NCI-H446 treated with DMSO at 0.1 percent for 48 hours (cell line): ENCODE data around the gene FAM222A.
A peak's percentile ranks its signal among the peaks of the same experiment; 100 is the strongest.

Experiments
- DNase-seq: peaks from one replicate; lab custom pipeline; 2025; lab: John Stamatoyannopoulos, UW

The FAM222A gene

DNA sequence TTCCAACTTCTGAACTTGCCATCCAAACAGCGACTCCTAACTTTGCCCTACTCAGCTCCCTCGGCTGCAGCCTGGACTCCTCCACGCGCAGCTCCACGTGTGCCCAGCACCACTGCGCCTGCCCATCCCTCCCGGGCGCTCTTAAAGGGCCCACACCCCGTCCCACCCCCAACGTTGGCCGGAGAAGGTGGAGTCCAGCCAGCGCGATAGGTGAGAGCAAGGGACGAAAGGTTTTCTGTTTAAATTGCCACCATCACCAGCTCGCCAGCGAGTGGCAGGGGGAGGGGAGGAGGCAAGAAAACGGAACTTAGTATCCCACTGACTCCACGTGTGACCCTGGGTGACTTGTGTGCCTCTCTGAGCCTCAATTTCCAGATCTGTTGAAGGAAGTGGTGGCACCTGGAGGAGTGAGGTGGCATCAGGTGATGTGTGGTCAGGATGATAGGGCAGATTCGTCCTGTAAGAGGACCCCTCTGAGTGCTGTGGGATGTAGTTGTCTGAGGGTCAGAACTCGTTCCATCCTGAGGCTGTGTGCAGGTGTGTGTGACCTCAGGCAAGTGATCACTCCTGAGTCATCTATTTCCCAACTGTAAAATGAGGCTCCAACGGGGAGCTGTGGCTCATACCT is 59.9 kb downstream of the FAM222A start:
- DNase-seq, result no peak

DNA sequence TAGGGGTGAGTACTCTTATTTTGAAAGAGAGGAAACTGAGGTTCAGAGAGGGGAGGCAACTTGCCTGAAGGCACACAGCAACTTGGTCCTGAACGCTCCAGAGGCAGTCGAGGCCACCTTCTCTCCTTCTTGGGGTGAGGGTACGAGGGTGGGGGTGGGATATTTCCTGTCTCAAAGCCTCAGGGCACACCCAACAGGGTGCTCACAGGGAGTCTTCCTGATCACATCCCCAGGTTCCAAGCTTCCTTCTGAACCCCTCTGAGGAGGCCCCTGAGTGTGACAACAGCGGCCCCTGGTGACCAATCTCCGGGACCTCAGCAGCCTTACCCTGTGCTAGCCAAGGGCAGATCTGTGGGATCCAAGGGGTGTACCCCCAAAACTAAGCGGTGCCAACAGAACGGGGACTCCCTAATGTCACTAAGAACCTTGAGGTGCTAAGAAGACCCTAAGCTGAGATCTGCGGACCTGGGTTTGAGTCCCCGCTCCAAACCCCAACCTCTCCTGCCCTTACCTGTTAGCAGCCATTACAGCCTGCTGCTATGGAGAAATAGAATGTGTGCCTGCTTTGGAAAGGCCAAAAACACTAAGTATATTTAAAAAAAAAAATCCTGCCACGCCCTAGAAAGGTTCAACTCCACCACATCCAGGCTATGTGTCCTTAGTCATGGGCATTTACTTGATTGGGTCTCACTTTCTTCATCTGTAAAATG is 61.7 kb downstream of the FAM222A start:
- DNase-seq, result no peak

DNA sequence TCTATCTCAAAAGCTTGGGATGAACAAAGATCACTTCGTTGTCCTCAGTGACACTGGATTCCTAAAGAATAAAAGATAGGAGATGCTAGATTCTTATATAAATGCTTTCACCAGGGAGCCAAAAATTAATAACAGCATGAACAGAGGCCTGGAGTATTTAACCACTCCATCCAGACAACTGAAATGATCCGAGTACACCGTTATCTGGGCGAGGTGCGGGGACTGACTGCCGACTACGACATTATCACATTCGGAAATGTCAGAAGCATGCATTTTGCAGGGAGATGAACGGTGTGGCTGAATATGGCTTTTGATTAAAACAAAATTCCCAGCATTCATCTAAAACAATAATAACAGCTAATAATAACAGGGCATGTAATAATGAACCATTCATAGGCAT is 63.0 kb downstream of the FAM222A start:
- no peak for DNase-seq

DNA sequence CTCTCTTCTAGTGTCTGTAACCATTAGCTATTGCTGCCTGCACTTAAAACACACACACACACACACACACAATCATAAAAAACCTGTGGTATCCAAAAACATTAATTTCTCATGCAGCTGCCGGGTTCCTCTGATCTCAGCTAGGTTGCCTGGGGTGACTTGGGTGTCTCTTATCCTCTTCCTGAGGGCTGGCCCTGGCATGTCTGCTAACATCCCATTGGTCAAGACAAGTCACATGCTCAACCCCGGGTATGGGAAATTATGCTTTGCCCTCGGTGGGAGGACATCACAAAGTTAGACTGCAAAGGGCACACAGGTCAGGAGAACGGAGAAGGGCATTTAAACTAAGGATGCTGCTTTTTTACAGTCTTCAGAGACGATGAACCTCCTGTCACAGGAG is 63.9 kb downstream of the FAM222A start:
- DNase-seq, result peak; percentile 22

DNA sequence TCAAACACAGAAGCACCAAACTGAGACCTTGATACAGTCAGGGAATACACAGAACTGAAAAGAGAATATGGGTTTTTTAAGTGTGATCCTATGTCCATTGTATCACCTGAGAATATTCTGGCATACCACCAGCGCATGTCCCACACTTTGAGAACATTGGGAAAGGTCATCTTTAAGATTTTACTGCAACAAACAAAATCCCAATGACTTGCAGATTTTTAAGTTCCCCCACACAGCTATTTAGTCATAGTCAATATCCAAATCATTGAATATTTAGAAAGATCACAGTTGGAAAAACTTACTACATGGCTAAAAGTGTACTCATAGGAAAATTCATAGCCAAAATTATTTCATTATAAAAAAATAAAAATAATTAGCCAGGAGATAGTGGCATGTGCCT is 65.1 kb downstream of the FAM222A start:
- DNase-seq, result no peak

DNA sequence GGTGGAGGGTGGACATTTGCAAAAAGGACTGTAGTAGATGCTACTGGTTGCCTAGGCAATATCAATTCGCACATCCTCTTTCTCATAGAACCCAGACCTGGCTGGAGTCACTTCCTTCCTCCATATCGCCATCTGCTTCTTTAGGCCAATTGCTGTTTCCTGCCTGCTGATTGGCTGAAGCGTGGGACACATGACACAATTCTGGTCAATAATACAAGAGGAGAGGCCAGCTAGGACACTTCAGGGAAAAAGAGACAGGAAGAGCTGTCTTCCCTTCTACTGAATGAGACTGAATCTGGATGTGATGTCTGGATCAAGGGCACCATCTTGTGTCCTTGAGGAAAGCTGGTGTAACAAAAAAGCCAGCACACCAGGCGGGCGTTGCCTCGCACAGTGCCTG is 65.8 kb downstream of the FAM222A start:
- DNase-seq, result no peak

DNA sequence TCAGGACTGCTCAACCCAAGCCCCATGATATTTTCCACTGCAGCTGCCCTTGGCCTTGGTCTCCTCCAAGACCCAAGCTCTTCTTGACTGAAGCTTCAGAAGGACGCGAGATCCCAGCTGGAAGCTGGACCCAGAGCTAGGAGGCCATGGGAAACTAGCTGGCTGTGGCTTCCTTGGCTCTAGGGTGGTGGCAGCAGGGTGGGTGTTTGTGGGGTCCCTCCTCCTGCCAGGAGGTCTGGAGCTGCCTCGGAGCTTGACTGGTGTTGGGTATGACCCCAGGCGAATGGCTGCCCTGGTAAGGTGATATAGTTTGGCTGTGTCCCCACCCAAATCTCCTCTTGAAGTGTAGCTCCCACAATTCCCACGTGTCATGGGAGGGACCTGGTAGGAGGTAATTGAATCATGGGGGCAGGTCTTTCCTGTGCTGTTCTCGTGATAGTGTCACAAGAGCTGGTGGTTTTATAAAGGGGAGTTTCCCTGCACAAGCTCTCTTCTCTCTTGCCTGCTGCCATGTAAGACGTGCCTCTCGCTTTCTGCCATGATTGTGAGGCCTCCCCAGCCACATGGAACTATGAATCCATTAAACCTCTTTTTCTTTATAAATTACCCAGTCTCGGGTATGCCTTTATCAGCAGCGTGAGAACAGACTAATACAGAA is 68.2 kb downstream of the FAM222A start:
- no peak for DNase-seq

DNA sequence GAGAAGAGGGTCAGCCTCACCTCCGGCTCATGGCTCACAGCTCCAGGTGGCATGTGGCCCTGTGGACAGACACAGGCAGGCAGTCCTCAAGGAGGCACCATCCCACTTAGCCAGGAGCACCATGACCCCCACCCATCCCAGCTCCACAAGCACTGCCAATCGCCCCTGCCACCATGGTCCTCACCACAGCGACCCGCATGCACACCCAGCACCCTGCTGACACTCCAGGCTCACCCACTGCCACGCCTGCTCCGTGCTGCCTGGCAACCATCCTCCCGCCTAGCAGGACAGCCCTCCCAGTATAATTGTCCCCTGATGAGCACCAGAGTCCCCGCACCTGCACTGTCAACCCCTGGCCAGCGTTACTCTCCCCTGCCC is 68.7 kb downstream of the FAM222A start:
- DNase-seq, result no peak

DNA sequence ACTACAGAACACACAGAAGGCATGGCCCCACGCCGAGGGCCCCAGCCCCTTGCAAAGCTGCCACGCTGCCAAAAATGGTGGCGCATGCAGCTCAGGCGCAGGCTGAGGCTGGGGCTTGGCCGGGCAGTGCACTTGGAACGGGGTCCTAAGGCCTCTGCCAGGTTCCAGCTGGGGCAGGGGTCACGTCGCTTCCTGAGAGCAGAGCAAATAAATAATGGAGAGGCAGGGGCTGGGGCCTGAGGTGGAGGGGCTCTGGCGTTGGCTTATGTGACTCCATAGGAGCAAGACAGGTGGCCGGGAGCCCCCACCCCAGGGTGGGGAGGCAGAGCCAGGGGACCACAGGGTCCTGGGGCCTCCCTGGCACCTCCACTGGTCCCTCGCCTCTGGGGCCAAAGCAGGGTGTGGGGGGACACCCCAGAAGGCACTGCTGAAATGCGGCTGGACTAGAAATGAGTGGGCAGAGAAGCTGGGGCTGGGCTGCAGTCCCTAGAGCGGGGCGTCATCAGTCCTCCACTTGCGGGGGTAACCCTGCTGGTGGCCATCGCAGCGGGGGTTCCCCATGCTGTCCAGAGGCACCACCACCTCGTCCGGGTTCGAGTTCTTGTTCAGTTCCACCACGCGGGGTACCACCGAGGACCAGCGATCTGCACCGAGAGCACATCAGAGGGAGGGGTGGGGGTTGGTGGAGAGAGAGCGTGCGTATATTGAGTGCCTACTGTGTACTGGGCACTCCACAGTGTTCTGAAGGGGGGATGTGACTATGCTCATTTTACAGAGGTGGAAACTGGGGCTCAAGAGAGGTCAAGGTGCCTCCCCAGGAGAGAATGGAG is 69.7 kb downstream of the FAM222A start:
- DNase-seq, result no peak

DNA sequence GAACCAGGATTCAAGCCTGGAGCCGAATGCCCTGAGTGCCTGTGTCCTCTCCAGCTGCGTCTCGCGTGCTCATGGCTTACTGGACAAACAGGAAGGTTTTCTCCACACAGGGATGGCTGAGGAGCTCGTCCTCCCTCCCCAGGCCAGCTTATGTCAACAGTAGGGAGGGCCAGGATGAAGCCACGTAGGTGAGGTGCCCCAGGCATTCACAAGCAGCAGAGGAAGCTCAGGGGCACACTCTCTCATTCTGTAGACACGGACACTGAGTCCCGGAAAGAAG is 70.3 kb downstream of the FAM222A start:
- no peak for DNase-seq

DNA sequence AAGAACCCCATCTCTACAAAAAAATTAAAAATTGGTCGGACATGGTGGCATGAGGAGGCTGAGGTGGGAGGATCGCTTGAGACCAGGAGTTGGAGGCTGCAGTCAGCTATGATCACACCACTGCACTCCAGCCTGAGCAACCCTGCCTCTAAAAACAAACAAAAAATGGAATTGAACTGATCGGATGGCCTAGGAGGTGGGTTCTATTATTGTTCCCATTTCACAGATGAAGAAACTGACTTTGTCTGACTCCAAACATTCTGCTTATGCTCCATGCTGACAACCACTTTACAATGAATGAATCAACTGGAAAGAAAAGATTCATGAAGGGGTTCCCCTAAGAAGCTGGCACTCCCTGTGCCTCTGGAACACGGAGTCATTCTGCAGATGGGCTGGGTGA is 72.2 kb downstream of the FAM222A start:
- no peak for DNase-seq

DNA sequence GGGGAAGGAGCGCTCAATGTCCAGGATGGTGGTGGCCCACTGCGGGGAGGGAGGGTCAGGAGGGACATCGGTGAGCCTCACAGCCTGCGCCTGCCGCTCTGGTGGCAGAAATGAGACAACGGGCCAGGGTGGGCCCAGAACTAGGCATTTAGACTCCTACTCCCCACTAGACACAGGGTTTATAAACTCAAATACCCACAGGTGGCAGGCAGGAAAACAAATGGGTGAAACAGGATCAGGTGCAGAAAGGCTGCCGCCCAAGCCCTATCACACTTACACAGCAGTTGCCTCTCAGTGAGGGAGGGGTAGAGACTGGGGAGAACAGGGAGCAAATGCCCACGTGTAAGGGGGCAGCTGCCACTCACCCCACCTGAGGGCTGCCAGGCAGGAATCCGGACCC is 73.2 kb downstream of the FAM222A start:
- DNase-seq, result no peak

DNA sequence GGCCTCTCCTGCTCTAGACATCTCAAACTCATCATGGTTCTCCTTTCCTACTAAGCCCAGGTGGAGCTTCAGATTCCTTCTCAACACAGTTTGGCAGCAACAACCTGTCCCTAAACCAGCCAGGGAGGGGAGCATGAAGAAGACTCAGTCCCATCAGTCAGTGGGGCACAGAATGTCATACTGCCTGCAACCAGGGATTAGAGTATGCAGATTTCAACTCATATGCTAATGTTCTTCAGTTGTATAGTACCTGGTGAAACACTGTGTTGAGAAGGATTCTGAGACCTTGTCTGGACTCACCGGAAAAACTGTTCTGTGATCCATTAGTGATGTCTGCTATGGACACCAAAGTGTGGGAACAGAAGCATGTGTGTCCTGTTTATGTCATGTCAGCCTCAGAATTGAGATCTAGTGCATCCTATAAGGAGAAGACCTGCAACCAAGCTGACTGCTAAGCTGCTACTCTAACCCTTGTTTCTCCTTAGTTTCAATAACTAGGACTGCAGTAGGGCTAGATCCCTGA is 76.0 kb downstream of the FAM222A start:
- no peak for DNase-seq

DNA sequence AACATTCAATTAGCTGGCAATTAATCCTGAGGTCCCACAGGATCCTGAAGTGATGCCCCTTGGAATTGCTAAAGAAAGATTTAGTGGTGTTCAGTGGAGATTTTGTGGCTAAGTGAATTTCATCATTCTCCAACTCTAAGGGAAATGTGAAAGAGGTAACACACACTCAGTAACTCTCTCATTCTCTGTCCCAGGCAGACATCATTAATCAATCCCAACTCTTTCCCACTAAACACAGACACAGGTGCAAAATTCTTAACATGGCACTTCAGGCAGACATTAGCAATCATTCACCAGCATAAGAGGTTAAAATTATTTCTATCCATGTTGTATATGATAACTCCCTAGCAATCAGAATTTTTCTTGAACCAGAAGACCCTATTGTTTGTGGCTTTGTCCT is 79.4 kb downstream of the FAM222A start:
- DNase-seq, result no peak

DNA sequence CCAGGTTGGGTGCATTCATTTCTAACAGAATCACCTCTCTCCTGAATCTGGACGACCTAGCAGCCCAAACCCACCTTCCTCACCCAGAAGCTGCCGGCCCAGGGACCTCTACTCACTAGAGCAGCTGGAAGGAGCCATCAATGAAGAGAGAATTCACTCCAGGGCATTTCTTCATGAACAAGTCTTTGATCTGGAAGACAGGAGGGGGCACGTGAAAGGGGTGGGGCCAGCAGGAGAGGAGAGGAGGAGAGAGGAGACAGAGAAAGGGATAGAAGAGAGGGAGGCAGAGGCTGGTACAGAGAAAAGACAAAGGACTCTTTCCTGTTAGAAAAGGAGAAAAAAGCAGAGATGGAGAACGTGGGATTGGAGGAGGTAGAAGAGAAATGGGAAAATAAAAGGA is 79.8 kb downstream of the FAM222A start:
- no peak for DNase-seq

DNA sequence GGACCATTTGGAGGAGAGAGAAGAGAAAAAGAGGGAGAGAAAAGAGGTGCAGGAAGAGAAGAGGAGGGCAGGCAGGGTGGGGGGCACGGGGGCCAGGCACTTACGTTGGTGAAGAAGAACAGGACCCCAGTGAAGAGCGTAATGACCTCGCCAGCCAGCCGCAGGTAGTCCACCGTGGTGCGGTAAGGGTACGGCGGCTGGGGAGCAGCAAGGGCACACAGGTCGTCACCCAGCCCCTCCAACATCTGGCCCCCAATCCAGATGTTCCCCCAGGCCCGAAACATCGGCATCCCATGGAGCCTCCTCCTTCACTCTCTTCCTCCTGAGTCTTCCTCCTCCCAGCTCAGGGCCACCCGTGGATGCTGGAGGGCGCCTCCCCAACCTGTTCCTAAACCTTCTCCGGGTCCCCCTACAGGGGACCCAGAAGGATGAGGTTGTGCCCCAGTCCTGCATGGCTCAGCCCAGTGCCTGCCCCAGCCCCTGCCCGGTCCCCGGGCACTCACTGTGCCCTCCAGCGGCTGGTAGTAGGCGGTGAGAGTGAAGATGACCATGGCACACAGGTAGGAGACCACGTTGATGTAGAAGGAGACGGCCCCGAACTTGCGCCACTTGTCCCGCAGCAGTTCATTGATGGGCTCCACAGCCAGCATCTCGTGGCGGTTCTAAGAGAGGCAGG is 80.3 kb downstream of the FAM222A start:
- no peak for DNase-seq

DNA sequence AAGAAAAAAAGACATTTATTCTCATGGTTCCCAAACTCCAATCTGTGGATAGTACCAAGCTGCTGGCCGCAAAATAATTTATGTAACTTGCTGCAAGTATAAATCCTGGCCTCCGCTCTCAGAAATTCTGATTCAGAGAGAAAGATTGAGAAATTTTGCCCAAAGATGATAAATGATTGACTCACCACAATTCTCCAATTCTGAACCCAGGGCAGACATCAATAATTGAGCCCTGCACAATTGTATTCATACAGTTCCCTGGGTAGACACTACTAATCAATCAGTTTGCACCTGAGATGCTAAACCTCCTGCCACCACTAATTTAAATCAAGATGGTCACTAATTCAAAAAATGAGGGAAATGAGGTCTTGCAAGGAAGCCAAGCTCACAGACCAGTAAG is 81.4 kb downstream of the FAM222A start:
- DNase-seq, result no peak

DNA sequence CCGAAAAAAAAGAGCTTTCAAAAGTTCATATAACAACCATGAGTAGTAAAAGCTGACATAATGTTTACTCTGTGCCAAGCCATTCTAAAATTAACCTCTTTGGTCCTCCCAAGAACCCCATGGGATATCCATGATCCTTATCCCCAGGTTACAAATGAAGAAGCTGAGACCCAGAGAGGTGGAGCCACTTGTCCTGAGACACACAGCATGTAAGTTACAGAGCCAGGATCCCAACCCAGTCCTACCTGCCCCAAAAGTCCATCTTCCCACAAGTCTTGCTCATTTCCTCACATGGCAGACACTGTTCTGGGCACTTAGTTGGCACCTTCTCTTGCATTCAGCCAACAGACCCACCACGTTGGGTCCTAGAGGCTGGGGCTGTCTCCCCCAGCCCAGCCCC is 82.4 kb downstream of the FAM222A start:
- no peak for DNase-seq

DNA sequence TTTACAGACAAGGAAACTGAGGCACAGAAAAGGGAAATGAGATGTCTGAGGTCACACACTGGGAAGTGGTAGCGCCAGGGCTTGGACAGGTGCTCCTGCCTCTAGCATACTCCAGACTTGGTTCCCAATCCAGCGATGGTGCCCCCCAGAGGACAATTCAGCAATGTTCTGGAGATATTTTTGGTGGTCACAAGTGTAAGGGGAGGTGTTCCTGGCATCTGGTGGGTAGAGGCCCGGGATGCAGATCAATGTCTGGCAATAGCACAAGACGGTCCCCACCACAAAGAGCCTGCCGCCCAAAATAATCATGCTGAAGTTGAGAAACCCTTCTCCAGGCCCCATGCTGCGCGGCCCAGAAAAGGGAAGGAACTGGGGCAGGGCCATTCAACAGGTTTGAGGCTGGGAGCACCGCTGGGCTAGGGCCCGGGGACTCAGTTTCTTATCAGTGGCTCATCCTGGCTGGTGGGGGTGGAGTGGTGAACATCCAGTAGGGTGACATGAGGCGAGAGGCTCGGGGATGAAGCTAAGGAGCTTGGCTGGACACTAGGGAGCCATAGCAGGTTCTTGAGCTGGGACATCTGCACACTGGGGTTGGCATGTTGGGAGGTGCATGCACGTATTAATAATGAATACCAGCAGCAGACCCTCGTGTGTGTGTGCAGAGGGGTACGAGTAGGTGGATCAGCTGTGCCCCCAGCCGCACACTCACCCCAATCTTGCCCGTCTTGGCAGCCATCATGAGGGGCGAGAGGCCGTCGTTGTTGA is 84.5 kb downstream of the FAM222A start:
- no peak for DNase-seq

DNA sequence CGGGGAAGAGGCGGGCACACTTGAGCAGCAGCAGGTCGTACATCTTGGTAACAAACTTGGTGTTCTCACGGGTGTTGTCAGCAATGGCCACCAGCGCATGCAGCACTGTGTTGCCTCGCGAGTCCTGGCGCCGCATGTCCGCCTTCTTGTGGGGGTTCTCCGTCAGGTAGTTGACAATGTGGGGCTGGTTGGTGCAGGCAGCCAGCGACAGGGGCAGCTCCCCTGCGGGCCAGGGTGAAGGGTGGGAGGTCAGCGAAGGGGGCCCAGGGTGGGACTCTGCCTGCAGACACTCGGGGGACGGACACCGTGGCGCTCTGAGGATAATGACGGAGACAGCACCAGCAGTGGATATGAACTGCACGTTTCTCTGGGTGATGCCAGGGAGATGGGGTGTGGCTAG is 85.1 kb downstream of the FAM222A start:
- DNase-seq, result no peak

DNA sequence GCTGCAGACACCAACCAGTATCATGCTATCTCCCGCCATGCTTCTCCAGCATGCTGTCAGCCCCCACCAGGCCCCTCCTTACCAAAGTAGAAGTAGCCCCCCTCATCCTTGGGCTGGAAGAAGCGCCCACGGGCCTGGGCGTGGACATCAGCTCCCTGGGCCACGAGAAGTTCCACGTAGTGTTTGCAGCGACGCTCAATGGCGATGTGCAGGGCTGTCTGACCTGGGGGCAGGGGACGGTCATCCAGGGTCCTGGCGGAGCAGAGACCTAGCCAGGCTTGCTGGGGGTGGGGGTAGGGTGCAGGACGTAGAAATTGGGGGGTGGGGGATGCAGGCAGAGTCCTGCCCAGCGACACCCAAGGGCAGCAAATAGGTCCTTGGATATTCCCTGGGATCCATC is 86.9 kb downstream of the FAM222A start:
- no peak for DNase-seq
